LNCAP (cell line): ENCODE results near the gene PDE7B.

Experiments
- TF ChIP-seq, protein P1 (sequence below): fragments of 450-650 bp; IDR thresholded peaks from 2 replicates; pipeline ENCODE4 v1.5.1; 2017; ENCODE audit warnings: mild to moderate bottlenecking

The PDE7B gene

GRCh38 chr6:135851442-135852271, at the start of gene PDE7B:
Gene PDE7B (plus strand): TSS chr6:135851701.
- TF ChIP-seq, protein P1, sequence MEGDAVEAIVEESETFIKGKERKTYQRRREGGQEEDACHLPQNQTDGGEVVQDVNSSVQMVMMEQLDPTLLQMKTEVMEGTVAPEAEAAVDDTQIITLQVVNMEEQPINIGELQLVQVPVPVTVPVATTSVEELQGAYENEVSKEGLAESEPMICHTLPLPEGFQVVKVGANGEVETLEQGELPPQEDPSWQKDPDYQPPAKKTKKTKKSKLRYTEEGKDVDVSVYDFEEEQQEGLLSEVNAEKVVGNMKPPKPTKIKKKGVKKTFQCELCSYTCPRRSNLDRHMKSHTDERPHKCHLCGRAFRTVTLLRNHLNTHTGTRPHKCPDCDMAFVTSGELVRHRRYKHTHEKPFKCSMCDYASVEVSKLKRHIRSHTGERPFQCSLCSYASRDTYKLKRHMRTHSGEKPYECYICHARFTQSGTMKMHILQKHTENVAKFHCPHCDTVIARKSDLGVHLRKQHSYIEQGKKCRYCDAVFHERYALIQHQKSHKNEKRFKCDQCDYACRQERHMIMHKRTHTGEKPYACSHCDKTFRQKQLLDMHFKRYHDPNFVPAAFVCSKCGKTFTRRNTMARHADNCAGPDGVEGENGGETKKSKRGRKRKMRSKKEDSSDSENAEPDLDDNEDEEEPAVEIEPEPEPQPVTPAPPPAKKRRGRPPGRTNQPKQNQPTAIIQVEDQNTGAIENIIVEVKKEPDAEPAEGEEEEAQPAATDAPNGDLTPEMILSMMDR, result no peak

DNA sequence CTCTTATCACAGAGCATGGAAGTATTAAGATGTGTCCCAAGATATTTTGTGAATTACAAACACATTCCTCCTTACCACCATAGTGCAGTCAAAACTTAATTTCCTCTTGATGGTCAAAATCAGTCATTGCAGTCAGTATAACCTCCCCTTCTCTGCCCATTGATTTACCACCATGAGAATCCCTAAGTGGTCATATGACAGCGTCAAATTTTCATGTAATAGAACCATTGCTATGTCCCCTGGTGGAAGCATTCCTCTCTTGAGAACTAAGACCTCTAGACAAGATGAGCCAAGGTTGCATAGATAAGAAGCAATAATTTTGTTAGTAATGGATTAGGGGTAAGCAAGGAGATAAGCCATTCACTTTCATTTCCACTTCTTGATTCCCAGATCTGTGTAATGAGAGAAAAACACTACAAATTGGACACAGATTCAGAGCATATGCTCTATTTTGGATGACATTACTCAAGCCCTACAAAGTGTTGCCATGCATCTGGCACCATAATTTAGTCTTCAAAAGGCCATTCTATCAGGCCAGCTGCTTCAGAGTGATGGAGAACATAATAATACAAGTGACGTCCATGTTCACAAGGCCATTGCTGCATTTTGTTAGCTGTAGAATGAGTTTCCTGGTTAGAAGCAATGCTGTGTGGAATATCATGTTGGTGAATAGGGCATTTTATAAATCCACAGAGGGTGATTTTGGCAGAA, 49.6 kb upstream of the PDE7B start:
- TF ChIP-seq, protein P1, result no peak

DNA sequence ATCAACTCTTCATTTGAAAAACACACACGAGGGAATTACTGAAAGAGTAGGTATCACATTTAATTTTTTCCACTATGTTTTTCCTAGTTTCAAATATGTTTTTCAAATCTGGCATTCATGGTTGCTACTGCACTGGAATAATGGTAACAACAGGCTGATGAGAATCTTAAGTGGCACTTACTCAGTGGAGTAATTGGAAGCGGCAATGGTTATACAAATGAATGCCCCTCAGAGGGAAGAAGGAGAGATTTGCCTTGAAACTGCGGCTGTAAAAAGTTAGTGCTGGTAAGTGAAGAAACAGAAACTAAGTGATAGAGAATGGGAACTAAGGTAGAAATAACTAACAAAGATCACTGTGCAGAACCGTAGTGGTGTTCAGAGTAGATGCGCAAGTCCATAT, 41.0 kb upstream of the PDE7B start:
- TF ChIP-seq, protein P1, result no peak

DNA sequence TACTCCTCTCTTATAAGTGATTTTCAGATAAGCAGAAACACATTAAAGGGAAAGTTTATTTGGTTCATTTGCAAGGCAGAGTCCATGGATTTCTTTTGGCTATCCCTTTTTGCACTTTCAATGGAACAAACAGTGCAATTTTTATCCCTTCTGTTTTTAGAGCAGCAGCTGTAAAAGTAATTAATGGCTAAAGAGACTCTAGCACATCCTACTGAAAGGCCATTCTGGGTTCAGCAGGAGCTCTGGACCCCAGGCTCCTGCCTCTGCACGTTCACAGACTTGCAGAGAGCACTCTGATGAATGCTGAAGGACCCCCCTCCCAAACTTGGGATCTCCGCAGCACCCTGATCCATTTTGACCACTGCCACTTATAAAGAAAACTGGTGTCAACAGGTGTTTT, 40.3 kb upstream of the PDE7B start:
- TF ChIP-seq, protein P1, result no peak

- TF ChIP-seq, protein P1, result no peak
Measured at GRCh38 chr6:135811644-135812526, 39.6 kb upstream of the PDE7B start.

DNA sequence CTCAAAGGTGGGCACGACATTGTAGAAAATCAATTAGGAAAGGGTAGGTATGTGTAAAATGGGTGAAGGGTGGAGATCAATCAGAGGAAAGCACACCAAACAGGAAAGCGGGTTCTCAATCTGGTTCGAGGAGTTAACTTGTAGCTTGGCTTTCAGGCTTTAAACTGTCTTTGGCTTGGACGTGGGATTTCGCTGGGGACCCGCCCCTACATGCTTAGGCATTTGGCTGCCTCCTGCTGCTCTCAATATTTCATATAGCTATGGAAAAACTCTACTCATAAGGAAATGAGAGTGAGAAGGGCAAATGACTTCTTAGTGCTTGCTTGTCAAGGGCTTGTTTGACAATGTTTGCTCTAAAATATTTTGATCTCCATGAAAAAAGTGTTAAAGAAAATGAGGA, 38.1 kb upstream of the PDE7B start:
- TF ChIP-seq, protein P1, result no peak

DNA sequence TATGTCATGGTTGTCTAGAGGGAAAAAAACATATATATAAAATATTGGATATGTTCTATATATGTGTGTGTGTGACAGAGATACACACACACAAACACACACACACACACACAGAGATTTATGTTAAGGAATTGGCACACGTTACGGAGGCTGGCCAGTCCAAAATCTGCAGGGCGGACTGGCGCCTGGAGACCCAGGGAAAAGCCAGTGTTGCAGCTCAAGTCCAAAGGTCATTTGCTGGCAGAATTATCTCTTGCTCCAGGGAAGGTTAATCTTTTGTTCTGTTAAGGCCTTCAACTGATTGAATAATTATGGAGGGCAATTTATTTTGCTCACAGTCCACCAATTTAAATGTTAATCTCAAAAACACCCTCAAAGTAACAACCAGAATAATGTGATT, 37.5 kb upstream of the PDE7B start:
- TF ChIP-seq, protein P1, result no peak
